VCaP (cell line): ENCODE results near the gene OLFML2B.

Experiments
- H3K27ac ChIP-seq: fragments of 450-650 bp; 2 replicates; pipeline ENCODE4 v1.5.1; 2017
- TF ChIP-seq, protein P1 (sequence below): fragments of 450-650 bp; conservative IDR thresholded peaks from 2 replicates; pipeline ENCODE4 v1.5.1; 2017; ENCODE audit warnings: mild to moderate bottlenecking, moderate library complexity

Gene OLFML2B

DNA sequence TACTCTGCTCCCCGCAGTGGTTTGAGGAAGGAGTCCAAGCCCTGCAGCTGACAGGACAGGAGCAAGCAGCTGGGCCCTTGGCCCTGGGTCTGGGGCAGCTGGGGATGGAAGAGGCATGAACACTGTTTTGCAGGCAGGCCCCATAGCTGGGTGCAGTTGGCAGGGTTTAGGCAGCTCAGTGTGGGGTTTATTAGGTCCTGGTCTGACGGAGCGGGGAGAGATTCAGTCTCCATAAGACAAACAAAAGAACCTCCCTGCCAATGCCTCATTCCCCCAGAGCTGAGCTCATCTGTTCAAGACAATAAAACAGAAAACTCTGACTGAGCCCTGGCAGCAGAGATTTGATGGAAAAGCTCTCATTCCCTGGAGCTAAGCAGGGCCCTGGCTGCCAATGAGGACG lies 37.3 kb downstream of the OLFML2B start:
- H3K27ac ChIP-seq, result no peak overlapping the region
- TF ChIP-seq, protein P1, sequence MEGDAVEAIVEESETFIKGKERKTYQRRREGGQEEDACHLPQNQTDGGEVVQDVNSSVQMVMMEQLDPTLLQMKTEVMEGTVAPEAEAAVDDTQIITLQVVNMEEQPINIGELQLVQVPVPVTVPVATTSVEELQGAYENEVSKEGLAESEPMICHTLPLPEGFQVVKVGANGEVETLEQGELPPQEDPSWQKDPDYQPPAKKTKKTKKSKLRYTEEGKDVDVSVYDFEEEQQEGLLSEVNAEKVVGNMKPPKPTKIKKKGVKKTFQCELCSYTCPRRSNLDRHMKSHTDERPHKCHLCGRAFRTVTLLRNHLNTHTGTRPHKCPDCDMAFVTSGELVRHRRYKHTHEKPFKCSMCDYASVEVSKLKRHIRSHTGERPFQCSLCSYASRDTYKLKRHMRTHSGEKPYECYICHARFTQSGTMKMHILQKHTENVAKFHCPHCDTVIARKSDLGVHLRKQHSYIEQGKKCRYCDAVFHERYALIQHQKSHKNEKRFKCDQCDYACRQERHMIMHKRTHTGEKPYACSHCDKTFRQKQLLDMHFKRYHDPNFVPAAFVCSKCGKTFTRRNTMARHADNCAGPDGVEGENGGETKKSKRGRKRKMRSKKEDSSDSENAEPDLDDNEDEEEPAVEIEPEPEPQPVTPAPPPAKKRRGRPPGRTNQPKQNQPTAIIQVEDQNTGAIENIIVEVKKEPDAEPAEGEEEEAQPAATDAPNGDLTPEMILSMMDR, result no peak

DNA sequence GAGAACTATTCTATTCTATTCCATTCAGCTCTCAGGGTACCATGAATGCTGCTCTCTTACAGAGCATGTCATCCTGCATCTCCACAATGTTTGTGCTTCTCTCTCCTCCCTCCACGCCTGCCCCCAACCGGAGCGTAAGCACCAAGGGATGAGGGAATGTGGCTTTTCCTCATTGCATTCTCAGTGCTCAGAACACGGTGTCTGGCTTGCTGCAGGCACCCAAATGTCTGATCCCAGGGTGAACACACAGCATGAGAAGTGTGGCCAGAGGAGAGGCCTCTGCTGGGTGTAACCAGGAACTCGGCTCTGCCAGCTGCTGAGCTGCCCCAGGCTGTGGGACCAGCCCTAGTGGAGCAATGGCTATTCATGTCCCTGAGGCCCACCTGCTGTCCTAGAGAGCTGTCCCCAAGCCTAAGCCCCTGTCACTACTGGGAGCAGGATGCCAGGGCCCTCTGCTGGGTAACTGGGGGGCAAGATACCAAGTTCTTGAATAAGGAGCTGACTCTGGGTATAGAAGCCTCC lies 38.3 kb downstream of the OLFML2B start:
- TF ChIP-seq, protein P1, result no peak
- no peak overlapping the region for H3K27ac ChIP-seq

DNA sequence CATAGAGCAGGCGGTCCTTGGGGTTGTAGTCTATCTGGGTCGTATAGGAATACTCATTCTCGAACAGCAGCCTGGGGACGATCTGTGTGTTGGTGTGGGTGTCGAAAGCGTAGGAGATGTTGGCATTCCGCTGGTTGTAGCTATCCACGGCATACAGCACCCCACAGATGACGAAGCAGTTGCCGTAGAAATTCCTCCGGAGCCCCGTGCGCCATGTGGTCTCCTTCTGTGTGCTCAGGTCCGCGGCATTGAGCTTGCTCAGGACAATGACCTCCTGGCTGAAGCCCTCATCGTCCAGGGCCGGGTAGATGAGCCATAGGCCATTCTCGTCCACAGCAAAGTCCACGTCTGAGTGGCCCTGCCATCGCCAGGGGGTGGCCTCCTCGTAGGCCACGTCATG lies 39.9 kb downstream of the OLFML2B start:
- TF ChIP-seq, protein P1, result no peak
- H3K27ac ChIP-seq, result no peak overlapping the region

DNA sequence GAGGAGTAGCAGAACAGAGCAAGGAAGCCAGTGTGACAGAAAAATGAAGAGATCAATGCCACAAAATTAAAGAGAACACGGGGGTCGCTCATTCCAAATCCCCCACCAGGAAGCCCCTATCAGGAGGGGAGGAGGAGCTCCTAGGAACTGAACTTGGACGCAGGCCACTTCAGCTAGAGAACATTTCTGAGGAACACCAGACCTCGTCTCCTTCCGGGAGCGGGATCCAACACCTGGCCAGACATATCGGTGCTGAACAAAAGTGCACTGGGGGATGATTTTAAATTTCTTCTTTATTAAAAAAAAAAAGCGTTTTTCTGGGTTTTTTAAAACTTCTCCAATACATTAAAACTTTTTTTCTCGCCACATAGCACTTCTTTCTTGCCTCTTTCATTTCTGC lies 40.8 kb downstream of the OLFML2B start:
- H3K27ac ChIP-seq, result no peak overlapping the region
- TF ChIP-seq, protein P1, result no peak

DNA sequence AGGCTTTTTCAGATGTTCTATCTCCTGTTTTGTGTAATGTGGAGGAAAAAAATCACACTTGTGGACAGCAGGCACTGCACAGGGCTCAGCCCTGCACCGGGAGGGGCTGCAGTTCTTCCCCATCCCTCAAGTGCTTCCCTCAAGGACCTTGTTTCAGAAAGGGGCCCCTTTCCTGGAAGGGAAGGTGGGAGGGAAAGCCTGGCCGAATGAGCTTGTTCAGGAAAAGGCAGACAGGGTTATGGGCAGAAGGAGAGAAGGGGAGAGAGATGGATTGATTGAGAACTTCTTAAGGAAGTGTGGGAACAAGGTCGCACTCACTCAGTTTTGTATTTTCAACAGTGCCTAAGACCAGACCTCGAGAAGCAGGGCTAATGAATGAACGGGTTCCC lies 41.2 kb downstream of the OLFML2B start:
- TF ChIP-seq, protein P1, result no peak
- H3K27ac ChIP-seq, result no peak overlapping the region

DNA sequence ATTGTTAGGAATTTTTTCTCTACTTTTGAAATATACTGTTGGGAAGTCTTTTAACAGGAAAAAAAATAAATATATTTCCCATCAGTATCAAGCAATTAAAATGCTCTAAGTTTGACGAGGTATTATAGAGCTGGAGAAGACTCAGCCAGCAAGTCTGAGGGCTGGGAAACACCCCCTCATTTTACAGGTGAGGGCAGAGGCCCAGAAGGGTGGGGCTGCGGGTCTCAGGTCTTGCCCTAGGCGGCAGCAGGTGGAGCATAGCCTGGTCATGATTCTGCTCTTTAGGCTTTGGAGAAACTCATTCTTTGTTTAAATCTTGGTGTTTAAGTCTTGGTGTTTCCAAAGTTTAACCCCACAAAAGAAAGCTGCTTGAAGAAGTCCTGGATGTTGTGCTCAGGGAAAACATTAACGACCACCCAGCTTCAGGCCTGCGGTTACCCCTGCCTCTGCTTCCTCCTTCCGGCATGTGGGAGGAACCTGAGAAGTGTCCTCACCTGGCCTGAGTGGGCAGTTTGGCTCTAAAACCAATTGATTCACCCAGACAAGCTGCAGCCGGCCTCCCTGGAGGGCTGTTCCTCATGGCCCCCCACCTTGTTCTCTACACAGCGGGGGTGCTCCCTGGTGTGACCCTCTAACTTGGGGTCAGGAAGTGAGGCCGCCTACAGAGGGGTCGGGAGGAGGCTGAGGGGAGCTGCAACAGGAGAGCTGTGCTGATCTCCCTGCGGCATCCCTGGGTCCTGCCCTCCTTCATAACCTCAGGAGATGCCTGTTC lies 41.7 kb downstream of the OLFML2B start:
- no peak overlapping the region for H3K27ac ChIP-seq
- TF ChIP-seq, protein P1, result no peak

DNA sequence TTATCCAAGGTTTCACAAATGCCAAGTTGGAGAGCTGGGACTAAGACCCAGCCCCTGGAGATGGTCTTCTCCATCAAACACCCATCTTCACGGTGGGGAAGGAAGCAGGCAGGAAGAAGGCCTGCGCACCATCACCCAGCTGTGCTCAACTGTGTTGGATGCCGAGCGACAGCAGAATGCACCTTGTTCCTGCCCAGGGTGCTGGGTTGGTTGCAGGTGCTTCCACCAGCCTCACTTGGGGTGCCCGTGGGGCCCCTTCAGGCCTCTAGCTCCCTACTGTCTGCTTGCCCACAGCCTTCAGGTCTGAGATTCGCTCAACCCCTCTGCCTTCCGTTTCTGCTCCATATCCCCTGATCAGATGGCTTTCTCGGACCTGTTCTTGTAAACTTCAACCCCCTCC lies 42.5 kb downstream of the OLFML2B start:
- H3K27ac ChIP-seq, result no peak overlapping the region
- TF ChIP-seq, protein P1, result no peak
